Left forelimb (tissue), 1 donor: ENCODE results near the gene LTBP3.
"Not testable (repeated sequence)": the region's sequence is repeated elsewhere in the genome, so short reads cannot be mapped to it uniquely, and the experiment has no call there.

Experiments used
- DNase-seq: peaks from one replicate; pipeline ENCODE4 v3.0.0-alpha.2; 2018; ENCODE audit warnings: low spot score

LTBP3 gene

GRCh38 chr11:65535102-65535501 lies 23.1 kb downstream of the LTBP3 start:
- no peak for DNase-seq

- no peak for DNase-seq
Observed at GRCh38 chr11:65532388-65533064, 25.6 kb downstream of the LTBP3 start.

- DNase-seq = no peak
Observed at GRCh38 chr11:65530157-65530496, 28.0 kb downstream of the LTBP3 start.

- DNase-seq = no peak
Observed at GRCh38 chr11:65529475-65530156, 28.5 kb downstream of the LTBP3 start.

- no peak for DNase-seq
Observed at GRCh38 chr11:65528819-65529350, 29.3 kb downstream of the LTBP3 start.

GRCh38 chr11:65526744-65527143 lies 31.4 kb downstream of the LTBP3 start:
- no peak for DNase-seq

- no peak for DNase-seq
Observed at GRCh38 chr11:65525546-65526480, 32.3 kb downstream of the LTBP3 start.

- peak; percentile 95 for DNase-seq
Observed at GRCh38 chr11:65524741-65525545, 33.2 kb downstream of the LTBP3 start, which contains the start of gene SCYL1. Gene SCYL1 (plus strand): TSS chr11:65525083. CDS start chr11:65525154, 71 bp downstream.

GRCh38 chr11:65524014-65524740 lies 34.0 kb downstream of the LTBP3 start:
- DNase-seq = no peak

- DNase-seq = not testable (repeated sequence)
Observed at GRCh38 chr11:65523631-65523968, 34.6 kb downstream of the LTBP3 start.

- DNase-seq = not testable (repeated sequence)
Observed at GRCh38 chr11:65522718-65523630, 35.2 kb downstream of the LTBP3 start.

GRCh38 chr11:65521777-65522521 lies 36.2 kb downstream of the LTBP3 start:
- DNase-seq = not testable (repeated sequence)

GRCh38 chr11:65518941-65519549 lies 39.1 kb downstream of the LTBP3 start:
- DNase-seq = not testable (repeated sequence)

- no peak for DNase-seq
Observed at GRCh38 chr11:65516135-65516968, 41.8 kb downstream of the LTBP3 start.

GRCh38 chr11:65512311-65512710 lies 45.8 kb downstream of the LTBP3 start:
- not testable (repeated sequence) for DNase-seq

GRCh38 chr11:65506772-65507505 lies 51.2 kb downstream of the LTBP3 start:
- no peak for DNase-seq

- no peak for DNase-seq
Observed at GRCh38 chr11:65506290-65506771, 51.8 kb downstream of the LTBP3 start.
